Liver (tissue), 2 donors: ENCODE data around the gene SERPINA4.

ENCODE experiments used
- RAD21 ChIP-seq, 2 donors: IDR thresholded peaks; 2 replicates each; pipeline ENCODE4 v1.6.1; 2016; ENCODE audit warnings: antibody characterized with exemption in 2 of 2, mild to moderate bottlenecking in 2 of 2
- TF ChIP-seq, protein P1 (sequence below): IDR thresholded peaks from 2 replicates; pipeline ENCODE4 v1.6.1; 2016; ENCODE audit warnings: antibody characterized with exemption, mild to moderate bottlenecking
- donor health status: healthy.

- no peak for TF ChIP-seq RAD21 (IDR thresholded peaks at IDR 0.05)
- TF ChIP-seq, protein P1, sequence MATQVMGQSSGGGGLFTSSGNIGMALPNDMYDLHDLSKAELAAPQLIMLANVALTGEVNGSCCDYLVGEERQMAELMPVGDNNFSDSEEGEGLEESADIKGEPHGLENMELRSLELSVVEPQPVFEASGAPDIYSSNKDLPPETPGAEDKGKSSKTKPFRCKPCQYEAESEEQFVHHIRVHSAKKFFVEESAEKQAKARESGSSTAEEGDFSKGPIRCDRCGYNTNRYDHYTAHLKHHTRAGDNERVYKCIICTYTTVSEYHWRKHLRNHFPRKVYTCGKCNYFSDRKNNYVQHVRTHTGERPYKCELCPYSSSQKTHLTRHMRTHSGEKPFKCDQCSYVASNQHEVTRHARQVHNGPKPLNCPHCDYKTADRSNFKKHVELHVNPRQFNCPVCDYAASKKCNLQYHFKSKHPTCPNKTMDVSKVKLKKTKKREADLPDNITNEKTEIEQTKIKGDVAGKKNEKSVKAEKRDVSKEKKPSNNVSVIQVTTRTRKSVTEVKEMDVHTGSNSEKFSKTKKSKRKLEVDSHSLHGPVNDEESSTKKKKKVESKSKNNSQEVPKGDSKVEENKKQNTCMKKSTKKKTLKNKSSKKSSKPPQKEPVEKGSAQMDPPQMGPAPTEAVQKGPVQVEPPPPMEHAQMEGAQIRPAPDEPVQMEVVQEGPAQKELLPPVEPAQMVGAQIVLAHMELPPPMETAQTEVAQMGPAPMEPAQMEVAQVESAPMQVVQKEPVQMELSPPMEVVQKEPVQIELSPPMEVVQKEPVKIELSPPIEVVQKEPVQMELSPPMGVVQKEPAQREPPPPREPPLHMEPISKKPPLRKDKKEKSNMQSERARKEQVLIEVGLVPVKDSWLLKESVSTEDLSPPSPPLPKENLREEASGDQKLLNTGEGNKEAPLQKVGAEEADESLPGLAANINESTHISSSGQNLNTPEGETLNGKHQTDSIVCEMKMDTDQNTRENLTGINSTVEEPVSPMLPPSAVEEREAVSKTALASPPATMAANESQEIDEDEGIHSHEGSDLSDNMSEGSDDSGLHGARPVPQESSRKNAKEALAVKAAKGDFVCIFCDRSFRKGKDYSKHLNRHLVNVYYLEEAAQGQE = no peak
Measured at GRCh38 chr14:94614802-94615201, 53.6 kb downstream of the SERPINA4 start.
